Measurements from ENCODE around the gene P2RY6. TPM values are rescaled to one million over a fixed set of nuclear protein-coding genes. Genes with fewer than 3 reads are reported as not detected.

The P2RY6 gene
- total and polyA plus RNA-seq, 2 donors from 2014 or later: 6.7 to 17.9 TPM

- peak; percentile 63 to 94 (median 78) for DNase-seq
- Histone ChIP-seq H3K27me3 (ENCODE audit: control insufficient read depth, insufficient read depth, low read length) (no peaks in the 10 kb centered on the region), H3K4me3 (ENCODE audit: low read length in 3 of 3) (no peak overlapping the region), H3K4me1 (ENCODE audit: control insufficient read depth in 2 of 3, insufficient read depth in 2 of 3, low read depth in 1 of 3, low read length in 3 of 3) (peaks cover 9 to 86% (median 53%) of the 10 kb centered on the region in 3 donors), H3K36me3 (ENCODE audit: control insufficient read depth in 2 of 3, insufficient read depth in 3 of 3, low read length in 3 of 3) (peaks cover 0 to 5% (median 0%) of the 10 kb centered on the region in 3 donors), H3K27ac (ENCODE audit: low read depth in 2 of 2, low read length in 2 of 2) (peak overlapping the region; percentile 65 to 91), H3K9ac (ENCODE audit: low read length in 3 of 3) (no peak overlapping the region), H3K9me3 (ENCODE audit: control insufficient read depth in 2 of 3, insufficient read depth in 1 of 3, low read length in 3 of 3) (no peaks in the 10 kb centered on the region)
- intact Hi-C loops (cut with DNase I): no loop called here
- no peak for TF ChIP-seq CTCF (IDR thresholded peaks at IDR 0.05; ENCODE audit: borderline replicate concordance, extremely low read depth, insufficient read depth)
- no peak for FAIRE-seq
These were observed 49.7 kb downstream of the P2RY6 start for GRCh38 chr11:73321604-73322381.

GRCh38 chr11:73322382-73323306, 50.5 kb downstream of the P2RY6 start:
- H3K4me3 ChIP-seq (ENCODE audit: low read length in 3 of 3): peak overlapping the region in 1 of 3 donors; percentile 10
- no peak for FAIRE-seq
- H3K9ac ChIP-seq (ENCODE audit: low read length in 3 of 3): peak overlapping the region in 1 of 3 donors; percentile 22
- intact Hi-C loops (cut with DNase I): no loop called here
- DNase-seq: peak in 3 of 5 donors; percentile 52 to 80 (median 58)
- H3K9me3 ChIP-seq (ENCODE audit: control insufficient read depth in 2 of 3, insufficient read depth in 1 of 3, low read length in 3 of 3): no peaks in the 10 kb centered on the region
- peaks cover 0 to 5% (median 1%) of the 10 kb centered on the region in 3 donors for H3K36me3 ChIP-seq (ENCODE audit: control insufficient read depth in 2 of 3, insufficient read depth in 3 of 3, low read length in 3 of 3)
- H3K27me3 ChIP-seq (ENCODE audit: control insufficient read depth, insufficient read depth, low read length): no peaks in the 10 kb centered on the region
- H3K4me1 ChIP-seq (ENCODE audit: control insufficient read depth in 2 of 3, insufficient read depth in 2 of 3, low read depth in 1 of 3, low read length in 3 of 3): peaks cover 9 to 86% (median 44%) of the 10 kb centered on the region in 3 donors
- H3K27ac ChIP-seq (ENCODE audit: low read depth in 2 of 2, low read length in 2 of 2): peak overlapping the region; percentile 65 to 91
- TF ChIP-seq CTCF (IDR thresholded peaks at IDR 0.05; ENCODE audit: borderline replicate concordance, extremely low read depth, insufficient read depth): no peak

GRCh38 chr11:73323464-73323863, 51.3 kb downstream of the P2RY6 start:
- Histone ChIP-seq H3K27ac (ENCODE audit: low read depth in 2 of 2, low read length in 2 of 2) (peak overlapping the region; percentile 65 to 91), H3K27me3 (ENCODE audit: control insufficient read depth, insufficient read depth, low read length) (no peaks in the 10 kb centered on the region), H3K9ac (ENCODE audit: low read length in 3 of 3) (peak overlapping the region in 2 of 3 donors; percentile 37 to 74), H3K9me3 (ENCODE audit: control insufficient read depth in 2 of 3, insufficient read depth in 1 of 3, low read length in 3 of 3) (no peaks in the 10 kb centered on the region), H3K4me3 (ENCODE audit: low read length in 3 of 3) (peak overlapping the region in 1 of 3 donors; percentile 10), H3K36me3 (ENCODE audit: control insufficient read depth in 2 of 3, insufficient read depth in 3 of 3, low read length in 3 of 3) (peaks cover 0 to 5% (median 3%) of the 10 kb centered on the region in 3 donors), H3K4me1 (ENCODE audit: control insufficient read depth in 2 of 3, insufficient read depth in 2 of 3, low read depth in 1 of 3, low read length in 3 of 3) (peaks cover 9 to 86% (median 42%) of the 10 kb centered on the region in 3 donors)
- TF ChIP-seq CTCF (IDR thresholded peaks at IDR 0.05; ENCODE audit: borderline replicate concordance, extremely low read depth, insufficient read depth): no peak
- no peak for FAIRE-seq
- intact Hi-C loops (cut with DNase I): no loop called here
- peak; percentile 83 to 96 (median 85) for DNase-seq

Measured in kidney (tissue), 14 donors.